ENCODE results near the gene ATP6V0B. TPM values are rescaled to one million over a fixed set of nuclear protein-coding genes. Genes with fewer than 3 reads are reported as not detected.

The ATP6V0B gene
- total and polyA plus RNA-seq, 9 of the 15 experiments (the other 6 are each of a cell fraction or from before 2014, with no cell fraction given), result 137 to 328 (median 220) TPM

DNA sequence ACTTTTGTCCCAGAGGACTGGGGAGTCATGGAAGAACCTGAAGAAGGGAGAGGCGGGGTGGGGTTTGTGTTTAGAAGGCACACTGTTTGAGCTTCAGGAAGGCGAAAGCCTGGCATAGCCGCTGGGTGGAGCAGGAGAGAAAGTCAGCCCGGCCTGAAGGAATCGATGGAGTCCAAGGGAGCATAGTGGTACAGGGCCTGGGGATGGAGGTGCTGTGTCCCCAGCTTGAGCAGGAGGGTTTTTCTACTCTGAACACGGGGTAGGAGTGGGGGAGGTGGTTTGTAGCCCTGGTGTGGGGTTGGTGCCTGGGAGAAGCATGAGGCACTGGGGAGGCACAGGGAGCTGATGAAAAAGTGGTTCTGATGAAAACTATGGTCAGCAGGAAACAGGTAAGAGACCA lies 12.0 kb downstream of the ATP6V0B start:
- Histone ChIP-seq H3K4me1 (replicated peaks in 1 of 2; ENCODE audit: control insufficient read depth in 2 of 2, insufficient read depth in 2 of 2, low read length in 2 of 2) (peaks cover 12 to 42% of the 10 kb centered on the region in 2 experiments; a peak in 4 of 5 replicates), H3K9me1 (ENCODE audit: control insufficient read depth, insufficient read depth, low read length) (peaks cover 6% of the 10 kb centered on the region), H3K79me2 (ENCODE audit: control insufficient read depth, insufficient read depth, low read length) (peaks cover 15% of the 10 kb centered on the region), H3K4me3 (no peak overlapping the region), H3K4me2 (ENCODE audit: insufficient read depth, low read length) (no peak overlapping the region), H3K36me3 (ENCODE audit: control insufficient read depth, insufficient read depth, low read length) (peaks cover 57% of the 10 kb centered on the region; the same call in 2 of the 3 replicates), H2AFZ (ENCODE audit: low read depth, low read length) (no peak overlapping the region), H3K27ac (ENCODE audit: extremely low read depth, low read depth, low read length) (no peak overlapping the region), H3K27me3 (ENCODE audit: control insufficient read depth in 2 of 2, insufficient read depth in 2 of 2, low read length in 2 of 2) (no peaks in the 10 kb centered on the region), H3K9me3 (replicated peaks; ENCODE audit: control insufficient read depth, insufficient read depth, low read depth, low read length) (no peaks in the 10 kb centered on the region), H4K20me1 (replicated peaks; ENCODE audit: control insufficient read depth, insufficient read depth, low read length) (0 out of 2 replicates have a peak, but pooled peaks cover 9% of the 10 kb centered on the region), H3K9ac (ENCODE audit: insufficient read depth in 1 of 2, low read depth in 2 of 2, low read length in 2 of 2) (no peak overlapping the region)
- ChIA-PET CTCF (ENCODE audit: low intra/inter-chr PET ratio) (no interaction called here), POLR2A (interaction anchor here (0.7 to 3.8 kb wide), 3 partner anchors 12 to 62 kb away, joined by 3 to 16 read pairs (median 3); partner anchors contain the start of gene ATP6V0B)
- no peak for DNase-seq (ENCODE audit: extremely low read depth in 1 of 4, low spot score in 3 of 4)
- no peak for FAIRE-seq
- intact Hi-C loops (cut with micrococcal nuclease), result no loop called here
- TF ChIP-seq RB1 (IDR thresholded peaks at IDR 0.05; ENCODE audit: low read depth), result no peak
- 0 out of 2 replicates have a peak, but pooled peaks have one; percentile 55 for TF ChIP-seq ZC3H4 (CRISPR knock-in tag; IDR thresholded peaks at IDR 0.05; ENCODE audit: borderline replicate concordance)
- no TSS peak for BruUV-seq (replicated peaks)
- ATAC-seq, result no peak
- in situ Hi-C loops (cut with MboI), result no loop called here
- 65% methylated on average over 3 of the region's 6 CpGs for WGBS (ENCODE audit: insufficient coverage, low coverage, missing lambda C conversion rate)

DNA sequence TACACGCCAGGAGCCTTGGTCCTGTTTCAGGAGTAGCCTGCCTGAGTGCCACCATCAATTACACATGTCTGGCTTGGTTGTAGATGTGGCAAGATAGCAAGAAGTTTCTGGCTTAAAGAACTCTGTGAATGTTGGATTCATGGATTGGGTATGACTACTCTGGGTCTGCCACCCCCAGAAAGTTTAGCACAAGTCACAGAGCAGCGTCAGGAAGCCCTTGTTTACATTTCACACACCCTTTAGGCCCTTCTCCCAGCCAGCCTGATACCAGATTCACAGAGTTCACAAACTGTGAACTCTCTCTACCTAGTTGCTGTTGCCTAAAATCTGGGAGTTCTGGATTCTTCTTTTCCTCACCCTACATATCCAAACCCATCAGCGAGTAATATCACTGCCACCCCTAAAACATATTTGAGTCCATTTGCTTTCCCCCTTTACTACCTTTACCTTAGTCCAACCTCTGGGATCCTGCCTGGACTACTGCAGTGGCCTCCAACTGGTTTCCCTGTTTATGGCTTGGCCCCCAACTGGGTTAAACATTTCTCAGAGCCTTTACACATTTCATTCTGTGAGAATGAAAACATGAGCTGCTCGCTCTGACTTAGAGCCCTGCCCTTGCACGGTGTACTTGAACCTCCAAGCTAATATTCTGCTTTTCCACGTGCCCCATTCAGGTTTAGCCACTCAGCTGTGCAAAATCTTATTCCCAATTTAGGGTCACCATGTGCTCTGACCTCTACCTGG lies 12.6 kb downstream of the ATP6V0B start:
- in situ Hi-C loops (cut with MboI) (no loop called here), intact Hi-C loops (cut with micrococcal nuclease) (no loop called here)
- H4K20me1 ChIP-seq (replicated peaks; ENCODE audit: control insufficient read depth, insufficient read depth, low read length), result 0 out of 2 replicates have a peak, but pooled peaks cover 8% of the 10 kb centered on the region
- 80% methylated on average over 6 of the region's 6 CpGs for WGBS (ENCODE audit: insufficient coverage, low coverage, missing lambda C conversion rate)
- no peak for ATAC-seq
- ChIA-PET POLR2A (interaction anchor here (1.2 to 3.8 kb wide), 4 partner anchors 11 to 61 kb away, joined by 3 to 16 read pairs (median 6); partner anchors contain the start of genes ATP6V0B and SLC6A9), CTCF (ENCODE audit: low intra/inter-chr PET ratio) (no interaction called here)
- peak overlapping the region; percentile 2; the same call in 1 of the 3 replicates for H3K27ac ChIP-seq (ENCODE audit: extremely low read depth, low read depth, low read length)
- no peak overlapping the region for H3K4me2 ChIP-seq (ENCODE audit: insufficient read depth, low read length)
- H3K27me3 ChIP-seq (ENCODE audit: control insufficient read depth in 2 of 2, insufficient read depth in 2 of 2, low read length in 2 of 2), result no peaks in the 10 kb centered on the region
- FAIRE-seq, result no peak
- peaks cover 9% of the 10 kb centered on the region; the same call in 2 of the 3 replicates for H3K79me2 ChIP-seq (ENCODE audit: control insufficient read depth, insufficient read depth, low read length)
- no peak overlapping the region for H2AFZ ChIP-seq (ENCODE audit: low read depth, low read length)
- no peaks in the 10 kb centered on the region for H3K9me3 ChIP-seq (replicated peaks; ENCODE audit: control insufficient read depth, insufficient read depth, low read depth, low read length)
- H3K9ac ChIP-seq (ENCODE audit: insufficient read depth in 1 of 2, low read depth in 2 of 2, low read length in 2 of 2), result no peak overlapping the region
- peaks cover 16 to 42% of the 10 kb centered on the region in 2 experiments; a peak in 4 of 5 replicates for H3K4me1 ChIP-seq (replicated peaks in 1 of 2; ENCODE audit: control insufficient read depth in 2 of 2, insufficient read depth in 2 of 2, low read length in 2 of 2)
- peaks cover 6% of the 10 kb centered on the region for H3K9me1 ChIP-seq (ENCODE audit: control insufficient read depth, insufficient read depth, low read length)
- no TSS peak for BruUV-seq (replicated peaks)
- H3K4me3 ChIP-seq, result no peak overlapping the region
- H3K36me3 ChIP-seq (ENCODE audit: control insufficient read depth, insufficient read depth, low read length), result peaks cover 51% of the 10 kb centered on the region; the same call in 2 of the 3 replicates
- no peak for DNase-seq (ENCODE audit: extremely low read depth in 1 of 4, low spot score in 3 of 4)
- TF ChIP-seq EP300 (IDR thresholded peaks at IDR 0.05; ENCODE audit: low read length) (no peak), ZNF766 (CRISPR knock-in tag; conservative IDR thresholded peaks at IDR 0.05) (no peak), ZBTB8A (IDR thresholded peaks at IDR 0.05; ENCODE audit: partially characterized antibody) (no peak), MTF1 (CRISPR knock-in tag; IDR thresholded peaks at IDR 0.05; ENCODE audit: borderline replicate concordance) (no peak), ZNF561 (CRISPR knock-in tag; conservative IDR thresholded peaks at IDR 0.05) (no peak)
- TF ChIP-seq, protein P1, sequence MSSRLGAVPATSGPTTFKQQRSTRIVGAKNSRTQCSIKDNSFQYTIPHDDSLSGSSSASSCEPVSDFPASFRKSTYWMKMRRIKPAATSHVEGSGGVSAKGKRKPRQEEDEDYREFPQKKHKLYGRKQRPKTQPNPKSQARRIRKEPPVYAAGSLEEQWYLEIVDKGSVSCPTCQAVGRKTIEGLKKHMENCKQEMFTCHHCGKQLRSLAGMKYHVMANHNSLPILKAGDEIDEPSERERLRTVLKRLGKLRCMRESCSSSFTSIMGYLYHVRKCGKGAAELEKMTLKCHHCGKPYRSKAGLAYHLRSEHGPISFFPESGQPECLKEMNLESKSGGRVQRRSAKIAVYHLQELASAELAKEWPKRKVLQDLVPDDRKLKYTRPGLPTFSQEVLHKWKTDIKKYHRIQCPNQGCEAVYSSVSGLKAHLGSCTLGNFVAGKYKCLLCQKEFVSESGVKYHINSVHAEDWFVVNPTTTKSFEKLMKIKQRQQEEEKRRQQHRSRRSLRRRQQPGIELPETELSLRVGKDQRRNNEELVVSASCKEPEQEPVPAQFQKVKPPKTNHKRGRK (tag; IDR thresholded peaks at IDR 0.05), result no peak

Data from K562 (cell line).